Endothelial cell of umbilical vein (primary cell): ENCODE results near the gene KCNJ15.

Experiments
- EZH2 ChIP-seq: IDR thresholded peaks from 2 replicates; pipeline ENCODE4 v1.6.1; 2012; ENCODE audit warnings: borderline replicate concordance, low read depth, mild to moderate bottlenecking, moderate library complexity, low read length, inconsistent platforms; ENCODE audit not compliant: severe bottlenecking
- FOS ChIP-seq: IDR thresholded peaks from 2 replicates; pipeline ENCODE4 v1.6.1; 2011; ENCODE audit warnings: mild to moderate bottlenecking, low read length, moderate library complexity, borderline replicate concordance; ENCODE audit not compliant: insufficient read depth
- JUN ChIP-seq: IDR thresholded peaks from 2 replicates; pipeline ENCODE4 v1.6.1; 2011; ENCODE audit warnings: borderline replicate concordance, low read depth; ENCODE audit not compliant: insufficient read length, insufficient read depth
- MAX ChIP-seq: IDR thresholded peaks from 2 replicates; pipeline ENCODE4 v1.6.1; 2011; ENCODE audit not compliant: insufficient read depth, insufficient read length
- MYC ChIP-seq: IDR thresholded peaks from one replicate; pipeline ENCODE4 v1.6.1; 2011; ENCODE audit warnings: mild to moderate bottlenecking, low read depth, low read length
- POLR2A ChIP-seq: IDR thresholded peaks from 2 replicates; pipeline ENCODE4 v1.6.1; 2012; ENCODE audit warnings: low read depth, mild to moderate bottlenecking, control low read depth, low read length
- POLR2AphosphoS5 ChIP-seq: IDR thresholded peaks from 2 replicates; pipeline ENCODE4 v1.6.1; 2012; ENCODE audit warnings: low read depth, mild to moderate bottlenecking, control low read depth, low read length, moderate library complexity; ENCODE audit not compliant: insufficient read depth
- TF ChIP-seq, protein P1 (sequence below), 2 donors: IDR thresholded peaks; 1 replicate in 1 of 2; 2 replicates in 1 of 2; pipeline ENCODE4 v1.5.1; 2011; ENCODE audit warnings: low read length in 2 of 2, mild to moderate bottlenecking in 2 of 2, moderate library complexity in 2 of 2, control low read depth in 1 of 2, inconsistent platforms in 1 of 2, low read depth in 1 of 2; ENCODE audit not compliant: insufficient read depth in 1 of 2; ENCODE audit errors: extremely low read depth in 1 of 2

GRCh38 chr21:38220270-38220737 lies 36.5 kb upstream of the KCNJ15 start:
- no peak for TF ChIP-seq POLR2AphosphoS5
- TF ChIP-seq, protein P1, sequence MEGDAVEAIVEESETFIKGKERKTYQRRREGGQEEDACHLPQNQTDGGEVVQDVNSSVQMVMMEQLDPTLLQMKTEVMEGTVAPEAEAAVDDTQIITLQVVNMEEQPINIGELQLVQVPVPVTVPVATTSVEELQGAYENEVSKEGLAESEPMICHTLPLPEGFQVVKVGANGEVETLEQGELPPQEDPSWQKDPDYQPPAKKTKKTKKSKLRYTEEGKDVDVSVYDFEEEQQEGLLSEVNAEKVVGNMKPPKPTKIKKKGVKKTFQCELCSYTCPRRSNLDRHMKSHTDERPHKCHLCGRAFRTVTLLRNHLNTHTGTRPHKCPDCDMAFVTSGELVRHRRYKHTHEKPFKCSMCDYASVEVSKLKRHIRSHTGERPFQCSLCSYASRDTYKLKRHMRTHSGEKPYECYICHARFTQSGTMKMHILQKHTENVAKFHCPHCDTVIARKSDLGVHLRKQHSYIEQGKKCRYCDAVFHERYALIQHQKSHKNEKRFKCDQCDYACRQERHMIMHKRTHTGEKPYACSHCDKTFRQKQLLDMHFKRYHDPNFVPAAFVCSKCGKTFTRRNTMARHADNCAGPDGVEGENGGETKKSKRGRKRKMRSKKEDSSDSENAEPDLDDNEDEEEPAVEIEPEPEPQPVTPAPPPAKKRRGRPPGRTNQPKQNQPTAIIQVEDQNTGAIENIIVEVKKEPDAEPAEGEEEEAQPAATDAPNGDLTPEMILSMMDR (IDR thresholded peaks at IDR 0.05; ENCODE audit: extremely low read depth in 1 of 2, insufficient read depth in 1 of 2, low read depth in 1 of 2, low read length in 2 of 2), result no peak
- TF ChIP-seq POLR2A, result no peak
- TF ChIP-seq JUN, result no peak
- TF ChIP-seq EZH2, result no peak
- no peak for TF ChIP-seq MAX
- no peak for TF ChIP-seq MYC
- TF ChIP-seq FOS, result no peak
